ENCODE data around the gene KCNJ3.
"Not testable (repeated sequence)": the region's sequence is repeated elsewhere in the genome, so short reads cannot be mapped to it uniquely, and the experiment has no call there.

The KCNJ3 gene

GRCh38 chr2:154814856-154815255 is 116.4 kb downstream of the KCNJ3 start:
- ATAC-seq (replicated peaks; ENCODE audit: extremely low read depth, poor library complexity, severe bottlenecking) (no peak), DNase-seq (ENCODE audit: low spot score in 2 of 2) (no peak)
- no peak overlapping the region for H3K27ac Mint-ChIP-seq (ENCODE audit: low read depth)
- peaks cover 5% of the 10 kb centered on the region for H3K9me3 Mint-ChIP-seq
- no peaks in the 10 kb centered on the region for H3K4me1 Mint-ChIP-seq
- H3K4me3 Mint-ChIP-seq, result no peak overlapping the region
- H3K36me3 Mint-ChIP-seq (ENCODE audit: insufficient read depth), result no peaks in the 10 kb centered on the region
- no peaks in the 10 kb centered on the region for H3K27me3 Mint-ChIP-seq

GRCh38 chr2:154825358-154825757 is 126.9 kb downstream of the KCNJ3 start:
- H3K4me3 Mint-ChIP-seq, result no peak overlapping the region
- no peak overlapping the region for H3K27ac Mint-ChIP-seq (ENCODE audit: low read depth)
- H3K9me3 Mint-ChIP-seq, result peaks cover 17% of the 10 kb centered on the region
- no peak for ATAC-seq (replicated peaks; ENCODE audit: extremely low read depth, poor library complexity, severe bottlenecking)
- H3K36me3 Mint-ChIP-seq (ENCODE audit: insufficient read depth), result no peaks in the 10 kb centered on the region
- no peaks in the 10 kb centered on the region for H3K4me1 Mint-ChIP-seq
- no peak for DNase-seq (ENCODE audit: low spot score in 2 of 2)
- no peaks in the 10 kb centered on the region for H3K27me3 Mint-ChIP-seq

GRCh38 chr2:154826827-154827226 is 128.3 kb downstream of the KCNJ3 start:
- ATAC-seq (replicated peaks; ENCODE audit: extremely low read depth, poor library complexity, severe bottlenecking), result no peak
- Mint-ChIP-seq H3K36me3 (ENCODE audit: insufficient read depth) (no peaks in the 10 kb centered on the region), H3K27ac (ENCODE audit: low read depth) (no peak overlapping the region)

GRCh38 chr2:154827286-154827685 is 128.8 kb downstream of the KCNJ3 start:
- H3K4me1 Mint-ChIP-seq, result no peaks in the 10 kb centered on the region
- H3K27me3 Mint-ChIP-seq, result no peaks in the 10 kb centered on the region
- H3K36me3 Mint-ChIP-seq (ENCODE audit: insufficient read depth), result no peaks in the 10 kb centered on the region
- peaks cover 21% of the 10 kb centered on the region for H3K9me3 Mint-ChIP-seq
- no peak for ATAC-seq (replicated peaks; ENCODE audit: extremely low read depth, poor library complexity, severe bottlenecking)
- no peak overlapping the region for H3K4me3 Mint-ChIP-seq
- DNase-seq (ENCODE audit: low spot score in 2 of 2), result no peak
- no peak overlapping the region for H3K27ac Mint-ChIP-seq (ENCODE audit: low read depth)

More at GRCh38 chr2:154826827-154827226, 128.3 kb downstream of the KCNJ3 start:
- H3K4me3 Mint-ChIP-seq, result no peak overlapping the region
- H3K4me1 Mint-ChIP-seq, result no peaks in the 10 kb centered on the region
- DNase-seq (ENCODE audit: low spot score in 2 of 2), result no peak
- H3K9me3 Mint-ChIP-seq, result peaks cover 21% of the 10 kb centered on the region
- no peaks in the 10 kb centered on the region for H3K27me3 Mint-ChIP-seq

- Mint-ChIP-seq H3K4me3 (no peak overlapping the region), H3K36me3 (ENCODE audit: insufficient read depth) (no peaks in the 10 kb centered on the region), H3K27me3 (no peaks in the 10 kb centered on the region), H3K9me3 (peaks cover 15% of the 10 kb centered on the region), H3K27ac (ENCODE audit: low read depth) (no peak overlapping the region), H3K4me1 (no peaks in the 10 kb centered on the region)
- DNase-seq (ENCODE audit: low spot score in 2 of 2), result no peak
- ATAC-seq (replicated peaks; ENCODE audit: extremely low read depth, poor library complexity, severe bottlenecking), result no peak
Measured at GRCh38 chr2:154832711-154833110, 134.2 kb downstream of the KCNJ3 start.

GRCh38 chr2:154836632-154837031 is 138.1 kb downstream of the KCNJ3 start:
- no peak for DNase-seq (ENCODE audit: low spot score in 2 of 2)
- no peaks in the 10 kb centered on the region for H3K27me3 Mint-ChIP-seq
- H3K4me1 Mint-ChIP-seq, result no peaks in the 10 kb centered on the region
- H3K36me3 Mint-ChIP-seq (ENCODE audit: insufficient read depth), result peaks cover 2% of the 10 kb centered on the region
- ATAC-seq (replicated peaks; ENCODE audit: extremely low read depth, poor library complexity, severe bottlenecking), result no peak
- H3K4me3 Mint-ChIP-seq, result no peak overlapping the region
- peaks cover 7% of the 10 kb centered on the region for H3K9me3 Mint-ChIP-seq
- H3K27ac Mint-ChIP-seq (ENCODE audit: low read depth), result no peak overlapping the region

GRCh38 chr2:154837035-154837434 is 138.5 kb downstream of the KCNJ3 start:
- no peak for DNase-seq (ENCODE audit: low spot score in 2 of 2)
- Mint-ChIP-seq H3K4me3 (no peak overlapping the region), H3K27me3 (no peaks in the 10 kb centered on the region), H3K9me3 (peaks cover 11% of the 10 kb centered on the region), H3K27ac (ENCODE audit: low read depth) (no peak overlapping the region), H3K36me3 (ENCODE audit: insufficient read depth) (peaks cover 2% of the 10 kb centered on the region), H3K4me1 (no peaks in the 10 kb centered on the region)
- no peak for ATAC-seq (replicated peaks; ENCODE audit: extremely low read depth, poor library complexity, severe bottlenecking)

- H3K9me3 Mint-ChIP-seq, result peaks cover 11% of the 10 kb centered on the region
- DNase-seq (ENCODE audit: low spot score in 2 of 2) (no peak), ATAC-seq (replicated peaks; ENCODE audit: extremely low read depth, poor library complexity, severe bottlenecking) (no peak)
- no peaks in the 10 kb centered on the region for H3K27me3 Mint-ChIP-seq
- no peak overlapping the region for H3K4me3 Mint-ChIP-seq
- no peaks in the 10 kb centered on the region for H3K4me1 Mint-ChIP-seq
- peaks cover 2% of the 10 kb centered on the region for H3K36me3 Mint-ChIP-seq (ENCODE audit: insufficient read depth)
- H3K27ac Mint-ChIP-seq (ENCODE audit: low read depth), result no peak overlapping the region
Measured at GRCh38 chr2:154844513-154844912, 146.0 kb downstream of the KCNJ3 start.

- Mint-ChIP-seq H3K4me1 (no peaks in the 10 kb centered on the region), H3K36me3 (ENCODE audit: insufficient read depth) (no peaks in the 10 kb centered on the region), H3K9me3 (peaks cover 9% of the 10 kb centered on the region), H3K27me3 (no peaks in the 10 kb centered on the region), H3K4me3 (no peak overlapping the region), H3K27ac (ENCODE audit: low read depth) (no peak overlapping the region)
- ATAC-seq (replicated peaks; ENCODE audit: extremely low read depth, poor library complexity, severe bottlenecking) (no peak), DNase-seq (ENCODE audit: low spot score in 2 of 2) (no peak)
Measured at GRCh38 chr2:154846842-154847241, 148.3 kb downstream of the KCNJ3 start.

- DNase-seq (ENCODE audit: low spot score in 2 of 2) (no peak), ATAC-seq (replicated peaks; ENCODE audit: extremely low read depth, poor library complexity, severe bottlenecking) (no peak)
- no peaks in the 10 kb centered on the region for H3K36me3 Mint-ChIP-seq (ENCODE audit: insufficient read depth)
- peaks cover 6% of the 10 kb centered on the region for H3K9me3 Mint-ChIP-seq
- no peaks in the 10 kb centered on the region for H3K4me1 Mint-ChIP-seq
- H3K27ac Mint-ChIP-seq (ENCODE audit: low read depth), result no peak overlapping the region
- no peaks in the 10 kb centered on the region for H3K27me3 Mint-ChIP-seq
- H3K4me3 Mint-ChIP-seq, result no peak overlapping the region
Measured at GRCh38 chr2:154849482-154849881, 151.0 kb downstream of the KCNJ3 start.

GRCh38 chr2:154850532-154850931 is 152.0 kb downstream of the KCNJ3 start:
- H3K9me3 Mint-ChIP-seq, result peaks cover 6% of the 10 kb centered on the region
- H3K4me3 Mint-ChIP-seq, result no peak overlapping the region
- DNase-seq (ENCODE audit: low spot score in 2 of 2) (no peak), ATAC-seq (replicated peaks; ENCODE audit: extremely low read depth, poor library complexity, severe bottlenecking) (no peak)
- H3K27ac Mint-ChIP-seq (ENCODE audit: low read depth), result no peak overlapping the region
- no peaks in the 10 kb centered on the region for H3K27me3 Mint-ChIP-seq
- H3K4me1 Mint-ChIP-seq, result no peaks in the 10 kb centered on the region
- H3K36me3 Mint-ChIP-seq (ENCODE audit: insufficient read depth), result no peaks in the 10 kb centered on the region

GRCh38 chr2:154855138-154855537 is 156.6 kb downstream of the KCNJ3 start:
- no peaks in the 10 kb centered on the region for H3K9me3 Mint-ChIP-seq
- no peaks in the 10 kb centered on the region for H3K27me3 Mint-ChIP-seq
- ATAC-seq (replicated peaks; ENCODE audit: extremely low read depth, poor library complexity, severe bottlenecking) (no peak), DNase-seq (ENCODE audit: low spot score in 2 of 2) (no peak)
- no peaks in the 10 kb centered on the region for H3K4me1 Mint-ChIP-seq
- H3K27ac Mint-ChIP-seq (ENCODE audit: low read depth), result no peak overlapping the region
- no peaks in the 10 kb centered on the region for H3K36me3 Mint-ChIP-seq (ENCODE audit: insufficient read depth)
- no peak overlapping the region for H3K4me3 Mint-ChIP-seq

- not testable (repeated sequence) for H3K27ac Mint-ChIP-seq (ENCODE audit: low read depth); H3K4me1 Mint-ChIP-seq; ATAC-seq (replicated peaks; ENCODE audit: extremely low read depth, poor library complexity, severe bottlenecking); DNase-seq (ENCODE audit: low spot score in 2 of 2); H3K27me3 Mint-ChIP-seq; H3K36me3 Mint-ChIP-seq (ENCODE audit: insufficient read depth); H3K4me3 Mint-ChIP-seq
- H3K9me3 Mint-ChIP-seq, result peaks cover 25% of the 10 kb centered on the region
Measured at GRCh38 chr2:154867151-154867550, 168.7 kb downstream of the KCNJ3 start.

- H3K36me3 Mint-ChIP-seq (ENCODE audit: insufficient read depth), result no peaks in the 10 kb centered on the region
- no peak overlapping the region for H3K27ac Mint-ChIP-seq (ENCODE audit: low read depth)
- H3K27me3 Mint-ChIP-seq, result no peaks in the 10 kb centered on the region
- peaks cover 7% of the 10 kb centered on the region for H3K9me3 Mint-ChIP-seq
- H3K4me3 Mint-ChIP-seq, result no peak overlapping the region
- DNase-seq (ENCODE audit: low spot score in 2 of 2), result no peak
- ATAC-seq (replicated peaks; ENCODE audit: extremely low read depth, poor library complexity, severe bottlenecking), result no peak
- no peaks in the 10 kb centered on the region for H3K4me1 Mint-ChIP-seq
Measured at GRCh38 chr2:154875999-154876398, 177.5 kb downstream of the KCNJ3 start.
